ENCODE data around the gene EHD3. TPM values are rescaled to one million over a fixed set of nuclear protein-coding genes. Genes with fewer than 3 reads are reported as not detected.

Gene EHD3
- total and polyA plus RNA-seq, 2 of the 4 experiments (the other 2 are of a cell fraction), result 29.1 to 39.8 TPM

GRCh38 chr2:31251851-31252250 lies 17.9 kb downstream of the EHD3 start:
- TF ChIP-seq RCOR1 (IDR thresholded peaks at IDR 0.05; ENCODE audit: insufficient replicate concordance, low read length) (no peak), RFX5 (IDR thresholded peaks at IDR 0.05; ENCODE audit: low read depth, low read length) (no peak), USF2 (IDR thresholded peaks at IDR 0.05; ENCODE audit: low read depth, low read length) (no peak), ELK1 (IDR thresholded peaks at IDR 0.05; ENCODE audit: borderline replicate concordance, low read depth, low read length) (no peak), MXI1 (IDR thresholded peaks at IDR 0.05; ENCODE audit: borderline replicate concordance, low read depth, low read length) (no peak), MAFK (IDR thresholded peaks at IDR 0.05; ENCODE audit: low read depth, low read length) (no peak), CTCF (conservative IDR thresholded peaks at IDR 0.05; ENCODE audit: low read depth, low read length) (no peak), CHD1 (IDR thresholded peaks at IDR 0.05; ENCODE audit: low read depth, low read length) (no peak), FOS (IDR thresholded peaks at IDR 0.05; ENCODE audit: low read depth, low read length) (no peak), MAZ (IDR thresholded peaks at IDR 0.05; ENCODE audit: borderline replicate concordance, low read depth, low read length) (no peak), POLR2A (IDR thresholded peaks at IDR 0.05; ENCODE audit: low read depth, low read length) (no peak), BHLHE40 (IDR thresholded peaks at IDR 0.05; ENCODE audit: low read depth, low read length) (no peak), SMC3 (IDR thresholded peaks at IDR 0.05; ENCODE audit: low read depth, low read length) (no peak), NFE2L2 (IDR thresholded peaks at IDR 0.05; ENCODE audit: low read depth, low read length) (no peak)
- H3K23ac ChIP-seq (ENCODE audit: low read depth, low read length), result no peak overlapping the region
- H2BK20ac ChIP-seq (ENCODE audit: low read depth, low read length), result no peak overlapping the region
- 100% methylated on average over 2 of the region's 6 CpGs; no CpG with 5 or more reads in 1 of the 2 experiments for WGBS, 2 experiments (ENCODE audit: extremely low coverage in 2 of 2, insufficient read length in 1 of 2)
- POLR2A ChIA-PET (ENCODE audit: unreplicated experiment), result interaction anchor here (0.6 kb wide), 1 partner anchor 67 kb away, joined by 7 read pairs; no protein-coding TSS in a partner anchor
- H4K8ac ChIP-seq (ENCODE audit: low read depth in 2 of 2, low read length in 2 of 2), result no peak overlapping the region
- H3K36me3 ChIP-seq (ENCODE audit: control insufficient read depth, insufficient read depth, low read length), result peaks cover 45% of the 10 kb centered on the region
- no peak overlapping the region for H3K4me3 ChIP-seq (ENCODE audit: insufficient read depth, low read depth, low read length)
- H2BK120ac ChIP-seq (ENCODE audit: low read depth, low read length), result no peak overlapping the region
- no peaks in the 10 kb centered on the region for H4K20me1 ChIP-seq (ENCODE audit: insufficient read depth, low read length)
- intact Hi-C loops (cut with micrococcal nuclease) (no loop called here), dilution Hi-C loops (cut with HindIII; ENCODE audit: low sequenced_read_pairs, unreplicated experiment) (no loop called here), in situ Hi-C loops (cut with MboI; ENCODE audit: low sequenced_read_pairs) (no loop called here)
- DNase-seq (no peak), ATAC-seq (ENCODE audit: low read depth) (no peak)
- no peak overlapping the region for H3K18ac ChIP-seq (ENCODE audit: low read depth, low read length)
- no peak overlapping the region for H2AFZ ChIP-seq (replicated peaks; ENCODE audit: low read length, poor library complexity)
- no peaks in the 10 kb centered on the region for H3K27me3 ChIP-seq (ENCODE audit: control insufficient read depth, insufficient read depth, low read length)
- 0 out of 4 replicates have a peak, but pooled peaks cover 0 to 8% of the 10 kb centered on the region in 2 experiments for H3K79me1 ChIP-seq (ENCODE audit: low read depth in 1 of 2, low read length in 2 of 2)
- no peak overlapping the region for H2BK5ac ChIP-seq (ENCODE audit: low read depth, low read length, poor library complexity, severe bottlenecking)
- no peak overlapping the region for H3K56ac ChIP-seq (ENCODE audit: extremely low read depth, insufficient read depth, low read length)
- no peak overlapping the region for H3K14ac ChIP-seq (replicated peaks; ENCODE audit: low read depth, low read length)
- H2AK9ac ChIP-seq (replicated peaks; ENCODE audit: low read depth, low read length, poor library complexity), result no peak overlapping the region
- no peak overlapping the region for H3K4ac ChIP-seq (ENCODE audit: low read depth, low read length)
- H4K91ac ChIP-seq (ENCODE audit: insufficient read depth, low read depth, low read length), result no peak overlapping the region
- H3K9ac ChIP-seq (ENCODE audit: low read depth, low read length), result no peak overlapping the region
- no peak overlapping the region for H2BK15ac ChIP-seq (ENCODE audit: low read depth, low read length)
- peaks cover 2% of the 10 kb centered on the region for H3K4me1 ChIP-seq (ENCODE audit: control insufficient read depth, insufficient read depth, low read length)
- H2AK5ac ChIP-seq (ENCODE audit: low read depth, low read length), result no peak overlapping the region
- peaks cover 8% of the 10 kb centered on the region; the same call in 1 of the 2 replicates for H3K9me1 ChIP-seq (ENCODE audit: insufficient read depth, low read length)
- no TSS peak for BruUV-seq (replicated peaks)
- H3K27ac ChIP-seq (ENCODE audit: insufficient read depth, low read length), result no peak overlapping the region
- no peak overlapping the region for H3K4me2 ChIP-seq (ENCODE audit: low read depth, low read length)
- CTCF ChIA-PET, result no interaction called here
- no peaks in the 10 kb centered on the region for H3K9me3 ChIP-seq (ENCODE audit: control insufficient read depth, insufficient read depth, low read length)
- no peak overlapping the region for H4K5ac ChIP-seq (ENCODE audit: low read depth, low read length)
